Breast epithelium (tissue), 3 donors: ENCODE results near the gene AFF3.

Experiments used
- POLR2AphosphoS5 ChIP-seq, 3 donors: sonication (generic); formaldehyde crosslinking; IDR thresholded peaks; one replicate each; pipeline ENCODE4 v1.6.1; 2017; ENCODE audit warnings: antibody characterized with exemption in 3 of 3
- TF ChIP-seq, protein P1 (sequence below), 3 donors: fragments of 450-650 bp; IDR thresholded peaks; one replicate each; pipeline ENCODE4 v1.5.1; 2016 to 2017; ENCODE audit warnings: antibody characterized with exemption in 3 of 3, mild to moderate bottlenecking in 3 of 3, moderate library complexity in 3 of 3

DNA sequence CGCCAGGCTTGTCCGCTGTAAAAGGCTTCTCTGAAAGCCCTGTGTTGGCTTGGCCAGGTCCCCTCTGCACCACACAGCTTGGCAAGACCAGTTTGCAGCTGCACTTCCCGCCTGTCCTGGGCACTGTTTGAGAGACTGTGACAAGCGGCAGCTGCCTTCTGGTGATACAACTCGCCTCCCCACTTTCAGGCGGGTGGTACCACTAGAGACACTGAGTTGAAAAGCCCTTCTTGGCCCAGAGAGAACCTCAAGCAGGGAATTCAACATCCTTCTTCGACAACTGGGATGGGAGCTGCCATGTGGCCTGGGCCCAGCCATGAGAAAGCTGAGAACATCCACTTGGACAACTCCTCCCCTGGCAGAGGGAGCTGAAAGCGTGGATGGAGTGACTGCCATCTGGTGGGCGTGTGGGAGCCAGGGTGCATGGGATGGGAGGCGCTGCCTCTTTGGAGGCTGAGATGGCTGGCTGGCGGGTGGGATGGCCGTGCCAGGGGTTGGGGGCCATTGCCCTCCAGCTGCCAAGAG lies 527.1 kb downstream of the AFF3 start:
- TF ChIP-seq, protein P1, sequence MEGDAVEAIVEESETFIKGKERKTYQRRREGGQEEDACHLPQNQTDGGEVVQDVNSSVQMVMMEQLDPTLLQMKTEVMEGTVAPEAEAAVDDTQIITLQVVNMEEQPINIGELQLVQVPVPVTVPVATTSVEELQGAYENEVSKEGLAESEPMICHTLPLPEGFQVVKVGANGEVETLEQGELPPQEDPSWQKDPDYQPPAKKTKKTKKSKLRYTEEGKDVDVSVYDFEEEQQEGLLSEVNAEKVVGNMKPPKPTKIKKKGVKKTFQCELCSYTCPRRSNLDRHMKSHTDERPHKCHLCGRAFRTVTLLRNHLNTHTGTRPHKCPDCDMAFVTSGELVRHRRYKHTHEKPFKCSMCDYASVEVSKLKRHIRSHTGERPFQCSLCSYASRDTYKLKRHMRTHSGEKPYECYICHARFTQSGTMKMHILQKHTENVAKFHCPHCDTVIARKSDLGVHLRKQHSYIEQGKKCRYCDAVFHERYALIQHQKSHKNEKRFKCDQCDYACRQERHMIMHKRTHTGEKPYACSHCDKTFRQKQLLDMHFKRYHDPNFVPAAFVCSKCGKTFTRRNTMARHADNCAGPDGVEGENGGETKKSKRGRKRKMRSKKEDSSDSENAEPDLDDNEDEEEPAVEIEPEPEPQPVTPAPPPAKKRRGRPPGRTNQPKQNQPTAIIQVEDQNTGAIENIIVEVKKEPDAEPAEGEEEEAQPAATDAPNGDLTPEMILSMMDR (IDR thresholded peaks at IDR 0.05): no peak
- no peak for TF ChIP-seq POLR2AphosphoS5 (IDR thresholded peaks at IDR 0.05)
